RWPE1 (cell line): Measurements from ENCODE around the gene SPCS1.

ENCODE experiments used
- CTCF ChIA-PET: fragments of 350-600 bp; sonication (Branson Sonifier 250); formaldehyde crosslinking; extraction: SDS; loops from one replicate; lab custom pipeline; 2021; lab: Yijun Ruan, JAX
- POLR2A ChIA-PET: fragments of 400-600 bp; formaldehyde crosslinking; extraction: SDS; loops from one replicate; lab custom pipeline; 2020; ENCODE audit warnings: antibody characterized with exemption; ENCODE audit not compliant: low non-redundant PET; lab: Yijun Ruan, JAX
- DNase-seq: peaks from one replicate; pipeline ENCODE4 v3.0.0; 2012; ENCODE audit warnings: low spot score
- H3K27ac ChIP-seq: fragments of 450-650 bp; 2 replicates; pipeline ENCODE4 v1.5.1; 2017
- TF ChIP-seq, protein P1 (sequence below): fragments of 450-650 bp; conservative IDR thresholded peaks from 2 replicates; pipeline ENCODE4 v1.5.1; 2017; ENCODE audit warnings: low read depth, mild to moderate bottlenecking

The SPCS1 gene

DNA sequence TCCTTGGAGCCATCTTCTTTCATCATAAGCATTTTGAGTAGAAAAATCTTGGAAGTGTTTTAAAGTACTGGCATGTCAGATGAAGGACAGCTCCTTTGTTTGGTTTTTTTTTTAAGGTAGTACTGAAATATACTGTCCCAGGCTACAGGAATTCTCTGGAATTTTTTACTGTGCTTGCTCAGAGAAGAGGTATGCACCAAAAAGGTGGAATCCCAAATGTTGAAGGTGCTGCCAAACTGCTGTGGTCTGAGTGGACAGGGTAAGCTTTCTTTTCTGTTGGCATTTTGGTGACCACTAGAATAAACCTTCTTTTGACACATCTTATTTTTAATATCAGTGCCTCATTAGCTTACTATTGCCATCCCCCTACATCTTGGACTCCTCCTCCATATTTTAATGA is 12.8 kb upstream of the SPCS1 start:
- H3K27ac ChIP-seq, result no peak overlapping the region
- TF ChIP-seq, protein P1, sequence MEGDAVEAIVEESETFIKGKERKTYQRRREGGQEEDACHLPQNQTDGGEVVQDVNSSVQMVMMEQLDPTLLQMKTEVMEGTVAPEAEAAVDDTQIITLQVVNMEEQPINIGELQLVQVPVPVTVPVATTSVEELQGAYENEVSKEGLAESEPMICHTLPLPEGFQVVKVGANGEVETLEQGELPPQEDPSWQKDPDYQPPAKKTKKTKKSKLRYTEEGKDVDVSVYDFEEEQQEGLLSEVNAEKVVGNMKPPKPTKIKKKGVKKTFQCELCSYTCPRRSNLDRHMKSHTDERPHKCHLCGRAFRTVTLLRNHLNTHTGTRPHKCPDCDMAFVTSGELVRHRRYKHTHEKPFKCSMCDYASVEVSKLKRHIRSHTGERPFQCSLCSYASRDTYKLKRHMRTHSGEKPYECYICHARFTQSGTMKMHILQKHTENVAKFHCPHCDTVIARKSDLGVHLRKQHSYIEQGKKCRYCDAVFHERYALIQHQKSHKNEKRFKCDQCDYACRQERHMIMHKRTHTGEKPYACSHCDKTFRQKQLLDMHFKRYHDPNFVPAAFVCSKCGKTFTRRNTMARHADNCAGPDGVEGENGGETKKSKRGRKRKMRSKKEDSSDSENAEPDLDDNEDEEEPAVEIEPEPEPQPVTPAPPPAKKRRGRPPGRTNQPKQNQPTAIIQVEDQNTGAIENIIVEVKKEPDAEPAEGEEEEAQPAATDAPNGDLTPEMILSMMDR, result no peak
- ChIA-PET POLR2A (no interaction called here), CTCF (no interaction called here)
- DNase-seq, result no peak

DNA sequence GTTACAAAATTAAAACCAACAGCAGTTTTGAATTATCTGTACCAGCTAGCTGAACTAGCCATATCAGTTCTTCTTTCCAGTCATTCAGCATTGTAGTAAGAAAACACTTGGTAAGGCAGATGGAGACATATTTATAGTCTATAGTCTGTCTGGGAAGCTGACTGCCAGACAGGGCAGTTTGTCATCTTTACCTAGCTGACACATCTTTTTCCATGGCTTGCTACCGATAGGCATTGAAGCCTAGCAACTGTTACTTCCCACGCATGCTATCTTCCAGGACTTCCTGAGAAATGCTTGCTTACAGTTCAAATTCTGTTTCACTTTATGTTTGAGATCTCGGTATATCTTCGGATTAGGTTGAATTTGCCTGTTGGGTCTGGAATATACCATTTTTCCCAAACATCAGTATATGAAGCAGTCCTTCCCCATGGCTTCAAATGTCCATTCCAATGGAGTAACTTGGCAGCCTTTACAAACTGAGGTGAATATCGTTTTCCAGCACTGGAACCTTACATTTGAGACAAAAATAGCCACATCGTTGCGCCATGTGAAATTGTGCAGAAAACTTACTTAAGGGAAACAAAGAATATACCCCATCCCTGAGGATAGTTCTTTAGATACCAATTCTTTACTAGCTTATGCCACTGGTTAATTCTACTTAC is 11.2 kb upstream of the SPCS1 start:
- POLR2A ChIA-PET, result no interaction called here
- CTCF ChIA-PET, result no interaction called here
- no peak overlapping the region for H3K27ac ChIP-seq
- TF ChIP-seq, protein P1, result no peak
- no peak for DNase-seq

DNA sequence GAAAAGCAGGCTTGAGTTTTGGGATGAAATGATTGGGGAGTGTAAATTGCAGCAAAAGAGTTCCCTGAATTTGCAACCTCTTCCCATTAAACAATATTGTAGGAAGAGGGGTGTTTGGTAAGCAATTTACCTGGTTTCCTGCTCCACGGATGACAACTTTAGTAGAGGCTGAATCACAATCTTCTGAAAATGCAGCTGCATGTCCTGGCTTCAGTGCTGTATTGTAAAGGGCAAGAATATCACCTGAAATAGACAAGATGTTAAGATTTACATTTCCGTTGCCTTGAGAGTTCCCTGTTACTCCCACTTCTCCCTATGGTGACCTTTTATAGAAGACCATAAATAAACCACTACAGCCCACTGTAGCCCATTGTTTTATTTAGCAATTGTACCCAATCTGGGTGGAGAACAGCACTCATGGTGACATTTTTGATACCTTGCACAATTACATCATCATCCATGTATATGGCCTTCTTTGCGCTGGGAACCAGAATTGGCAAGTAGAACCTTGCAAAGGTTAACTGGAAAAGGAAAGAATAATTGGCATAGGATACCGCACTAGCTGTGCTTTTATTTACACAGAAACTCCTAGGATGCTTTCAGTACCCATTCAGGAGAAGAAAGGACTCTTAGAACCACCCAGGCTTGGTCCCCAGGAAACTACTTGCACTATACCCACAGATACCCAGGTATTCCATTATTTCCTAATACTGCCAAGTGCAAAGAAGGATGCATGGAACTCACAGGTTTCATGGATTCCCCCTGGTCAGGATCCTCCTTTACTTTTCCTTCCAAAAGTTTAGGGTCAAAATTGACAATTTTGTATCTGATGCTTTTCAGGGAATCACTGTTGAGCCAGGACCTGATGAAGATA is 9.9 kb upstream of the SPCS1 start:
- CTCF ChIA-PET, result no interaction called here

DNA sequence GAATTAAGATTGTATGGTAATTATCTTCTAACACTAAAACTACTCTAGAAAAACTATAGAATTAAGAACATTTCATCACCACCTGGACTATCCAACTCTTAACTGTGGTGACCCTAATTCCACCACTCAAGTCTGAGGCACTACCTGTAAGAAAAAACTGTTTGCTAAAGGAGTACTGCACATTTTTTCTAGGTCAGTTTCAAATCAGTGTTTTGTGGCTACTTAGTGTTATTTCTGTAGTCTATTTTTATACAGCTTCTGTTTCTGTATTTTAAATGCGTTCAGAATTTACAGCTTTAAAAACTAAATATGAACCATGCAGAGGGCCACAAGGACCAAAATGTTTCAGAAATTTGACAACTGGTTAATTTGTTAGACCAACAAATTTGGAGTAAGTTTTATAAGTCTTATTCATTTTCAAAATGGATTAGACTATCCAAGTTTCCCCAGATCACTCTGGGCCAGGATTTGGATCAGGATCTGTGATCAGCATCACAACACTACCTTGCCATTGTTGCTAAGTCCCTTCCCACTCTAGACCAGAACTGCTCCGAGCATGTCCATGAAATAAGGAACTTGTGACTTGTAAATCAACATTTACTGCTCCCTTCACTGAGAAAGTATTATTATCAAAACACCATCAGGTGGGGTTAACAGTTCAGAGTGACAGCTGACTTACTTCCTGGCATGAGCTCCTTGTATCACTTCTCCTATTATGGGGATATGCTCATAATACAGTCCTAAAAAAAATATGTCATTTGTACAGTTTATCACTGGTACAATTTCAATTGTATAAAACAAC is 8.9 kb upstream of the SPCS1 start:
- H3K27ac ChIP-seq, result no peak overlapping the region
- no peak for DNase-seq
- TF ChIP-seq, protein P1, result no peak
- ChIA-PET POLR2A (no interaction called here), CTCF (interaction anchor here (0.7 kb wide), 1 partner anchor 10 kb away, joined by 4 read pairs; no protein-coding TSS in a partner anchor)

More for the DNA sequence above, 9.9 kb upstream of the SPCS1 start:
- POLR2A ChIA-PET, result no interaction called here
- TF ChIP-seq, protein P1, result no peak
- no peak for DNase-seq
- no peak overlapping the region for H3K27ac ChIP-seq

DNA sequence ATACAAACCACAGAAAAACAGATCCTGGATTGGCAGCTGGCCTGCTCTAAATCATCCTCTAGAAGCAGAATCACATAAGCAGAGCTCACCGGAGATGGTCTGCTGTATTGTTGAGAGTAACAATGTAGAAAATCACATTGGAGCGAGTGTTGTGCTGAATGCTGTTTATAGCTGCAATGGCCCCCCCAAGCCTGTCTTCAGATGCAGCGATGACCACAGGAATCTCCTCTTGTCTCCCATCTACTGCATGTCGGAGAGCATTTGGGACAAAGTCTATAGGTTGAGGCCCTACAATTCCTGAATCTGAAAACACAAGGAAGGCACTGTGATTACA is 8.3 kb upstream of the SPCS1 start:
- no peak for DNase-seq
- POLR2A ChIA-PET, result no interaction called here
- CTCF ChIA-PET, result interaction anchor here (0.7 kb wide), 1 partner anchor 10 kb away, joined by 4 read pairs; no protein-coding TSS in a partner anchor
- TF ChIP-seq, protein P1, result no peak
- H3K27ac ChIP-seq, result no peak overlapping the region

DNA sequence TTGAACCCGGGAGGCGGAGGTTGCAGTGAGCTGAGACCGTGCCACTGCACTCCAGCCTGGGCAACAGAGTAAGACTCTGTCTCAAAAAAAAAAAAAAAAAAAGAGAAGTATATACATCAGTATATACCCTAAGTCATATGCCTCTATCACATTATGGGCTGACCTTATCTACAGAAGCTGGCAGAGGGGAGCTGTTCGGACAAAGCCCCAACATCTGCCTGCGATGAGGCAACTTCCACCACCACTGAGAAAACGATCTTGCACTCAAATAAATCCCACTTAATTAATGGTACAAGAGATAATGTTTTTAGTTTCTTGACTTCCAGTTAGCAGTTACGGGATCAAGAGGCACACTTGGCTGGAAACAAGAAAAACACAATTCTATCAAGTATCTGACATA is 2.6 kb upstream of the SPCS1 start:
- TF ChIP-seq, protein P1, result no peak
- ChIA-PET POLR2A (no interaction called here), CTCF (interaction anchor here (0.6 kb wide), 1 partner anchor 61 kb away, joined by 4 read pairs; no protein-coding TSS in a partner anchor)
- no peak overlapping the region for H3K27ac ChIP-seq
- DNase-seq, result no peak
